SK-N-SH treated with all-trans-retinoic acid at 6 μM for 48 hours (cell line): ENCODE measurements around the gene XRCC3.

Experiments
- ATAC-seq: fragments of 200-7000 bp; cut with Tn5 transposase; 3 replicates; pipeline ENCODE4 v1.9.1; 2020; ENCODE audit warnings: mild to moderate bottlenecking, moderate library complexity
- ARNTL ChIP-seq: fragments of 450-650 bp; formaldehyde crosslinking; IDR thresholded peaks from 2 replicates; pipeline ENCODE4 v1.5.0; 2020; ENCODE audit warnings: low read depth, mild to moderate bottlenecking, moderate library complexity, borderline replicate concordance
- BACH2 ChIP-seq: fragments of 250-450 bp; sonication (Bioruptor Pico); IDR thresholded peaks from 2 replicates; pipeline ENCODE4 v1.9.0; 2021; ENCODE audit warnings: mild to moderate bottlenecking, borderline replicate concordance
- CSDC2 ChIP-seq: fragments of 250-450 bp; sonication (Bioruptor Pico); IDR thresholded peaks from 2 replicates; pipeline ENCODE4 v1.5.0; 2020; ENCODE audit warnings: mild to moderate bottlenecking, moderate library complexity
- ESRRG ChIP-seq: fragments of 250-450 bp; sonication (Bioruptor Pico); IDR thresholded peaks from 2 replicates; pipeline ENCODE4 v1.6.1; 2021; ENCODE audit warnings: mild to moderate bottlenecking
- GLIS3 ChIP-seq: fragments of 250-450 bp; sonication (Bioruptor Pico); IDR thresholded peaks from 2 replicates; pipeline ENCODE4 v1.5.0; 2020; ENCODE audit warnings: mild to moderate bottlenecking, moderate library complexity
- ISL1 ChIP-seq: fragments of 250-450 bp; sonication (Bioruptor Pico); IDR thresholded peaks from 2 replicates; pipeline ENCODE4 v2.1.2; 2022; ENCODE audit warnings: mild to moderate bottlenecking, moderate library complexity
- OSR1 ChIP-seq: fragments of 250-450 bp; sonication (Bioruptor Pico); IDR thresholded peaks from 2 replicates; pipeline ENCODE4 v1.8.0; 2022; ENCODE audit warnings: moderate library complexity, mild to moderate bottlenecking, inconsistent platforms
- PPARA ChIP-seq: fragments of 250-450 bp; sonication (Bioruptor Pico); IDR thresholded peaks from 2 replicates; pipeline ENCODE4 v1.5.0; 2020; ENCODE audit warnings: mild to moderate bottlenecking, borderline replicate concordance
- RARB ChIP-seq: fragments of 250-450 bp; sonication (Bioruptor Pico); IDR thresholded peaks from 2 replicates; pipeline ENCODE4 v1.8.0; 2021; ENCODE audit warnings: mild to moderate bottlenecking, moderate library complexity
- SNAI2 ChIP-seq: fragments of 250-450 bp; sonication (Bioruptor Pico); IDR thresholded peaks from 2 replicates; pipeline ENCODE4 v1.5.0; 2020; ENCODE audit warnings: mild to moderate bottlenecking, moderate library complexity
- TCF4 ChIP-seq: fragments of 250-450 bp; sonication (Bioruptor Pico); IDR thresholded peaks from 2 replicates; pipeline ENCODE4 v1.8.0; 2021; ENCODE audit warnings: mild to moderate bottlenecking, moderate library complexity, borderline replicate concordance
- TOX ChIP-seq: fragments of 250-450 bp; sonication (Bioruptor Pico); IDR thresholded peaks from 2 replicates; pipeline ENCODE4 v1.8.0; 2021; ENCODE audit warnings: mild to moderate bottlenecking, moderate library complexity, borderline replicate concordance
- TSHZ2 ChIP-seq: fragments of 250-450 bp; sonication (Bioruptor Pico); IDR thresholded peaks from 2 replicates; pipeline ENCODE4 v1.5.0; 2020; ENCODE audit warnings: mild to moderate bottlenecking, moderate library complexity
- ZFP30 ChIP-seq: fragments of 450-650 bp; formaldehyde crosslinking; IDR thresholded peaks from 2 replicates; pipeline ENCODE4 v1.5.0; 2022; ENCODE audit warnings: mild to moderate bottlenecking, moderate library complexity
- ZNF565 ChIP-seq: fragments of 450-650 bp; formaldehyde crosslinking; conservative IDR thresholded peaks from 2 replicates; pipeline ENCODE4 v1.5.0; 2020; ENCODE audit warnings: low read depth, mild to moderate bottlenecking, moderate library complexity
- ZNF70 ChIP-seq: fragments of 450-650 bp; formaldehyde crosslinking; IDR thresholded peaks from 2 replicates; pipeline ENCODE4 v1.5.0; 2020; ENCODE audit warnings: mild to moderate bottlenecking, moderate library complexity
- ZNF8 ChIP-seq: fragments of 450-650 bp; formaldehyde crosslinking; IDR thresholded peaks from 2 replicates; pipeline ENCODE4 v1.5.0; 2020; ENCODE audit warnings: mild to moderate bottlenecking, moderate library complexity
- TF ChIP-seq, protein P1 (sequence below): fragments of 250-450 bp; sonication (Bioruptor Pico); IDR thresholded peaks from 2 replicates; pipeline ENCODE4 v1.8.0; 2021; ENCODE audit warnings: low read depth, mild to moderate bottlenecking, moderate library complexity, borderline replicate concordance
- TF ChIP-seq, protein P2 (sequence below): fragments of 250-450 bp; sonication (Bioruptor Pico); IDR thresholded peaks from 2 replicates; pipeline ENCODE4 v1.5.1; 2021; ENCODE audit warnings: mild to moderate bottlenecking, moderate library complexity
- TF ChIP-seq, protein P3 (sequence below): fragments of 250-450 bp; sonication (Bioruptor Pico); IDR thresholded peaks from 2 replicates; pipeline ENCODE4 v1.8.0; 2020; ENCODE audit warnings: mild to moderate bottlenecking, moderate library complexity, borderline replicate concordance

The XRCC3 gene

GRCh38 chr14:103748534-103748857 lies 33.2 kb upstream of the XRCC3 start (continued):
- TF ChIP-seq GLIS3 (no peak), ZNF8 (no peak), PPARA (CRISPR knock-in tag) (no peak), TCF4 (CRISPR knock-in tag) (no peak), ARNTL (CRISPR knock-in tag) (no peak), ZNF565 (CRISPR knock-in tag) (no peak)

- no peak for ATAC-seq
- no peak for TF ChIP-seq ZFP30
- no peak for TF ChIP-seq ISL1 (CRISPR knock-in tag)
- TF ChIP-seq ARNTL (CRISPR knock-in tag) = no peak
- TF ChIP-seq, protein P1, sequence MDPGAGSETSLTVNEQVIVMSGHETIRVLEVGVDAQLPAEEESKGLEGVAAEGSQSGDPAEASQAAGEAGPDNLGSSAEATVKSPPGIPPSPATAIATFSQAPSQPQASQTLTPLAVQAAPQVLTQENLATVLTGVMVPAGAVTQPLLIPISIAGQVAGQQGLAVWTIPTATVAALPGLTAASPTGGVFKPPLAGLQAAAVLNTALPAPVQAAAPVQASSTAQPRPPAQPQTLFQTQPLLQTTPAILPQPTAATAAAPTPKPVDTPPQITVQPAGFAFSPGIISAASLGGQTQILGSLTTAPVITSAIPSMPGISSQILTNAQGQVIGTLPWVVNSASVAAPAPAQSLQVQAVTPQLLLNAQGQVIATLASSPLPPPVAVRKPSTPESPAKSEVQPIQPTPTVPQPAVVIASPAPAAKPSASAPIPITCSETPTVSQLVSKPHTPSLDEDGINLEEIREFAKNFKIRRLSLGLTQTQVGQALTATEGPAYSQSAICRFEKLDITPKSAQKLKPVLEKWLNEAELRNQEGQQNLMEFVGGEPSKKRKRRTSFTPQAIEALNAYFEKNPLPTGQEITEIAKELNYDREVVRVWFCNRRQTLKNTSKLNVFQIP = no peak
- TF ChIP-seq OSR1 = no peak
- TF ChIP-seq GLIS3 = no peak
- no peak for TF ChIP-seq ZNF565 (CRISPR knock-in tag)
- TF ChIP-seq TOX (CRISPR knock-in tag) = no peak
- TF ChIP-seq TCF4 (CRISPR knock-in tag) = no peak
- TF ChIP-seq PPARA (CRISPR knock-in tag) = no peak
Observed at GRCh38 chr14:103746701-103747100, 31.4 kb upstream of the XRCC3 start.

- TF ChIP-seq CSDC2 (CRISPR knock-in tag) = no peak
- TF ChIP-seq SNAI2 = no peak
- TF ChIP-seq TSHZ2 = no peak
- TF ChIP-seq ZNF565 (CRISPR knock-in tag) = no peak
- TF ChIP-seq RARB (CRISPR knock-in tag) = no peak
- no peak for TF ChIP-seq ZNF70 (CRISPR knock-in tag)
- no peak for TF ChIP-seq ESRRG
- TF ChIP-seq ARNTL (CRISPR knock-in tag) = no peak
- TF ChIP-seq, protein P2, sequence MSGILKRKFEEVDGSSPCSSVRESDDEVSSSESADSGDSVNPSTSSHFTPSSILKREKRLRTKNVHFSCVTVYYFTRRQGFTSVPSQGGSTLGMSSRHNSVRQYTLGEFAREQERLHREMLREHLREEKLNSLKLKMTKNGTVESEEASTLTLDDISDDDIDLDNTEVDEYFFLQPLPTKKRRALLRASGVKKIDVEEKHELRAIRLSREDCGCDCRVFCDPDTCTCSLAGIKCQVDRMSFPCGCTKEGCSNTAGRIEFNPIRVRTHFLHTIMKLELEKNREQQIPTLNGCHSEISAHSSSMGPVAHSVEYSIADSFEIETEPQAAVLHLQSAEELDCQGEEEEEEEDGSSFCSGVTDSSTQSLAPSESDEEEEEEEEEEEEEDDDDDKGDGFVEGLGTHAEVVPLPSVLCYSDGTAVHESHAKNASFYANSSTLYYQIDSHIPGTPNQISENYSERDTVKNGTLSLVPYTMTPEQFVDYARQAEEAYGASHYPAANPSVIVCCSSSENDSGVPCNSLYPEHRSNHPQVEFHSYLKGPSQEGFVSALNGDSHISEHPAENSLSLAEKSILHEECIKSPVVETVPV = no peak
- TF ChIP-seq ZFP30 = no peak
- no peak for TF ChIP-seq BACH2
- TF ChIP-seq, protein P3, sequence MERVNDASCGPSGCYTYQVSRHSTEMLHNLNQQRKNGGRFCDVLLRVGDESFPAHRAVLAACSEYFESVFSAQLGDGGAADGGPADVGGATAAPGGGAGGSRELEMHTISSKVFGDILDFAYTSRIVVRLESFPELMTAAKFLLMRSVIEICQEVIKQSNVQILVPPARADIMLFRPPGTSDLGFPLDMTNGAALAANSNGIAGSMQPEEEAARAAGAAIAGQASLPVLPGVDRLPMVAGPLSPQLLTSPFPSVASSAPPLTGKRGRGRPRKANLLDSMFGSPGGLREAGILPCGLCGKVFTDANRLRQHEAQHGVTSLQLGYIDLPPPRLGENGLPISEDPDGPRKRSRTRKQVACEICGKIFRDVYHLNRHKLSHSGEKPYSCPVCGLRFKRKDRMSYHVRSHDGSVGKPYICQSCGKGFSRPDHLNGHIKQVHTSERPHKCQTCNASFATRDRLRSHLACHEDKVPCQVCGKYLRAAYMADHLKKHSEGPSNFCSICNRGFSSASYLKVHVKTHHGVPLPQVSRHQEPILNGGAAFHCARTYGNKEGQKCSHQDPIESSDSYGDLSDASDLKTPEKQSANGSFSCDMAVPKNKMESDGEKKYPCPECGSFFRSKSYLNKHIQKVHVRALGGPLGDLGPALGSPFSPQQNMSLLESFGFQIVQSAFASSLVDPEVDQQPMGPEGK (CRISPR knock-in tag) = no peak
- no peak for ATAC-seq
Observed at GRCh38 chr14:103745424-103745823, 30.2 kb upstream of the XRCC3 start.

- no peak for ATAC-seq
- TF ChIP-seq ESRRG (no peak), TCF4 (CRISPR knock-in tag) (no peak)
Observed at GRCh38 chr14:103744621-103745395, 29.6 kb upstream of the XRCC3 start.
